ENCODE data around the gene MTOR.
A peak's percentile ranks its signal among the peaks of the same experiment; 100 is the strongest.

MTOR gene

DNA sequence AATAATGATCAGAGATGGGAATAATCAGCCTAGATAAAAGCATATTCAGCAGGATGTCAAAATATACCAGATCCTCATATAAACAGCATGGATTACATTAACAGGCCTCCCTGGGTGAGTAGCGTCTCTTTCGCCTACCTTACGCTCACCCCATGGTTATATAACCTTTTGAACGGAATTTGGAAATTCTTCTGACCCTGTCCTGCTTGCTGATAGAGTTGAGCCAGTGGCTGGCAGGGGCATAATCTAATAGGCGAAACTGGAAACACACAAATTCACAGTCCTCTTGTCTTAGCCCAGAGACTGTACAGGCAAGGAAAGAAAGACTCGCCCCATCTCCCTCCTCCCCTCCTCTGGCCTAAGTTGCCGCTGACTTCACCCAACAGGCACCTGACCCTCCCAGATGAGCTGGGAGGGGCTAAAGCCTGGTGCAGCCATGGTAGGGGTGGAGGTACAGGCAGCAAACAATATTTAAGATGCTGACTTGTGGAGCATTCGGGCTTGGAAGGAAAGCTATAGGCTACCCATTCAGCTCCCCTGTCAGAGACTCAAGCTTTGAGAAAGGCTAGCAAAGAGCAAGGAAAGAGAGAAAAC lies 73.4 kb downstream of the MTOR start, which contains the start of gene ANGPTL7:
Gene ANGPTL7, plus strand, starts transcription at position 498 of the 594 bp plus-strand sequence. CDS start 225 bp downstream, outside the sequence.
- no peak within 1 kb of the TSS for H3K4me3 ChIP-seq (ENCODE audit: low read length)
- no peak for DNase-seq (ENCODE audit: low read depth)
- TF ChIP-seq, protein P1, sequence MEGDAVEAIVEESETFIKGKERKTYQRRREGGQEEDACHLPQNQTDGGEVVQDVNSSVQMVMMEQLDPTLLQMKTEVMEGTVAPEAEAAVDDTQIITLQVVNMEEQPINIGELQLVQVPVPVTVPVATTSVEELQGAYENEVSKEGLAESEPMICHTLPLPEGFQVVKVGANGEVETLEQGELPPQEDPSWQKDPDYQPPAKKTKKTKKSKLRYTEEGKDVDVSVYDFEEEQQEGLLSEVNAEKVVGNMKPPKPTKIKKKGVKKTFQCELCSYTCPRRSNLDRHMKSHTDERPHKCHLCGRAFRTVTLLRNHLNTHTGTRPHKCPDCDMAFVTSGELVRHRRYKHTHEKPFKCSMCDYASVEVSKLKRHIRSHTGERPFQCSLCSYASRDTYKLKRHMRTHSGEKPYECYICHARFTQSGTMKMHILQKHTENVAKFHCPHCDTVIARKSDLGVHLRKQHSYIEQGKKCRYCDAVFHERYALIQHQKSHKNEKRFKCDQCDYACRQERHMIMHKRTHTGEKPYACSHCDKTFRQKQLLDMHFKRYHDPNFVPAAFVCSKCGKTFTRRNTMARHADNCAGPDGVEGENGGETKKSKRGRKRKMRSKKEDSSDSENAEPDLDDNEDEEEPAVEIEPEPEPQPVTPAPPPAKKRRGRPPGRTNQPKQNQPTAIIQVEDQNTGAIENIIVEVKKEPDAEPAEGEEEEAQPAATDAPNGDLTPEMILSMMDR (conservative IDR thresholded peaks at IDR 0.05; ENCODE audit: low read length) = no peak

DNA sequence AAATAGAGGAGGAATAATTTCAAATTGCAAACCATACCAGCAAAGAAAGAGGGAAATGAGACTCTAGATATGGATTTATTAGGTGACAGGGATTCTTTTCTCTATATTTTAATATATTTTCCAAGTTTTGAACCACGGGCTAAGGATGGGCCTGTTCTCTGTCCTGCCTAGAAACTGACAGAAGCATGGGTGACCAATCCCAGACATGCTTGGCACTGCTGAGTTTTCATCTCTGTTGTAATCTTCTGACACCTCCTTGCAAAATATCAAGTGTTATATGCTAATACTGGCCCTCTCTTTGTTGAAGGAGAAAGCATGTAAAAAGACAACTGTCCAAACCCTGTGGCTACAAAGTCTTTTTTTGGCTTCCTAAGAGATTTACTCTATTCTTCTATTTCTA lies 74.0 kb downstream of the MTOR start:
- DNase-seq (ENCODE audit: low read depth) = peak; percentile 29
- TF ChIP-seq, protein P1 (conservative IDR thresholded peaks at IDR 0.05; ENCODE audit: low read length) = no peak
- no peak overlapping the region for H3K4me3 ChIP-seq (ENCODE audit: low read length)

DNA sequence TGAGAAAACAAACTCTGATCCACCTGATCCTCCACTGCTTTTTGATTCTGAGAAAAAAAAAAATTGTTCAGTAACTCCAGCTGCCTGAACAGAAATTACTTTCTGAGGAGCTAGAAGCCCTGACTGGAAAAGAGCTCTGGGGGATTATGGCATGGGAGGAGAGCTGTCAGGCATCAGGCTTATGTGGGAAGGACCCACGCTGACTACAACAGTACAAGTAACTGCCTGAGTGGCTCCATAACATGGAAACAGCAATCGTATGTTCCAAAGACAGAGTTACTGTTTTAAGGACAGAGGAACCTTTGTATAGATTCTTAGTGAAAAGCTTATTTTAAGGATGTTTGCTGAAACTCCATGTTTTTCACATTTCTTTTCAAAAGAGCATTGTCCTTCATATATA lies 74.4 kb downstream of the MTOR start:
- H3K4me3 ChIP-seq (ENCODE audit: low read length) = no peak overlapping the region
- TF ChIP-seq, protein P1 (conservative IDR thresholded peaks at IDR 0.05; ENCODE audit: low read length) = no peak
- no peak for DNase-seq (ENCODE audit: low read depth)

- TF ChIP-seq, protein P1 (conservative IDR thresholded peaks at IDR 0.05; ENCODE audit: low read length) = no peak
- H3K4me3 ChIP-seq (ENCODE audit: low read length) = no peak overlapping the region
- no peak for DNase-seq (ENCODE audit: low read depth)
Measured at GRCh38 chr1:11187494-11187893, 74.9 kb downstream of the MTOR start.

GRCh38 chr1:11187000-11187399 lies 75.4 kb downstream of the MTOR start:
- no peak overlapping the region for H3K4me3 ChIP-seq (ENCODE audit: low read length)
- no peak for DNase-seq (ENCODE audit: low read depth)

DNA sequence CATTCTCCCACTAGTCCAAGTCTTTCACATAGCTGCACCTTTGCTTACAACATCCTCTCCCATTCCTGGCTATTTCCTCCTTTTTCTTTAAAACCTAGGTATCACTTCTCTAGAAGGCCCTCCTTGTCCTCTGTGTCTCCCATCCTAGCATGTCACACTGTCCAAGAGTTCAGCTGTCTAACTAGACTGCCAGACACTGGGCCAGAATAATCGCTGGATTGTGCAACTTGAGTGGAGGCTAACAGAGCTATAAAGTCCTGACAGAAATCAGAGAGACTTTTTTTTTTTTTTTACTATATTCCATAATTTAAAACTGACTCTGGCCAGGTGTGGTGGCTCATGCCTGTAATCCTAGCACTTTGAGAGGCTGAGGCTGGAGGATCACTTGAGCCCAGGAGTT lies 77.4 kb downstream of the MTOR start:
- TF ChIP-seq, protein P1 (conservative IDR thresholded peaks at IDR 0.05; ENCODE audit: low read length) = no peak
- no peak overlapping the region for H3K4me3 ChIP-seq (ENCODE audit: low read length)
- DNase-seq (ENCODE audit: low read depth) = no peak

More at GRCh38 chr1:11187000-11187399, 75.4 kb downstream of the MTOR start:
- TF ChIP-seq, protein P1 (conservative IDR thresholded peaks at IDR 0.05; ENCODE audit: low read length) = no peak

DNA sequence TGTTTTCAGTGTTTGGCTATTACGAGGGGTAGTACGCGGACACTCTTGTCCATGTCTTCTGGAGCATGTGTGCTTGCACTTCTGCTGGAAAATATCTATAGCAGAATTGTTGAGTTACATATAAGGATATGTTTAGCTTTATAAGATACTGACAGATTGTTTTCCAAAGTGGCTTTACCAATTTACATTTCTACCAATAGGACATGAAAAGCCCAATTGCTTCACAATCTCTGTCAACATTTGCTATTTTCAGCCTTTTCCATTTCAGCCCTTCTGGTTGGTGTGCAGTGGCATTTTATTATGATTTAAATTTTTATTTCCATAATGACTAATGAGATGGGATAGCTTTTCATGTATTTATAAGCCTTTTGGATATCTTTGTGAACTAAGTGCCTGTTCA lies 79.5 kb downstream of the MTOR start:
- TF ChIP-seq, protein P1 (conservative IDR thresholded peaks at IDR 0.05; ENCODE audit: low read length) = no peak
- H3K4me3 ChIP-seq (ENCODE audit: low read length) = no peak overlapping the region
- no peak for DNase-seq (ENCODE audit: low read depth)
